Measurements from ENCODE around the gene MINAR2. TPM values are rescaled to one million over a fixed set of nuclear protein-coding genes. Genes with fewer than 3 reads are reported as not detected.

MINAR2 gene
- polyA plus RNA-seq, 1 of the 3 experiments (the other 2 are of a cell fraction): not detected

DNA sequence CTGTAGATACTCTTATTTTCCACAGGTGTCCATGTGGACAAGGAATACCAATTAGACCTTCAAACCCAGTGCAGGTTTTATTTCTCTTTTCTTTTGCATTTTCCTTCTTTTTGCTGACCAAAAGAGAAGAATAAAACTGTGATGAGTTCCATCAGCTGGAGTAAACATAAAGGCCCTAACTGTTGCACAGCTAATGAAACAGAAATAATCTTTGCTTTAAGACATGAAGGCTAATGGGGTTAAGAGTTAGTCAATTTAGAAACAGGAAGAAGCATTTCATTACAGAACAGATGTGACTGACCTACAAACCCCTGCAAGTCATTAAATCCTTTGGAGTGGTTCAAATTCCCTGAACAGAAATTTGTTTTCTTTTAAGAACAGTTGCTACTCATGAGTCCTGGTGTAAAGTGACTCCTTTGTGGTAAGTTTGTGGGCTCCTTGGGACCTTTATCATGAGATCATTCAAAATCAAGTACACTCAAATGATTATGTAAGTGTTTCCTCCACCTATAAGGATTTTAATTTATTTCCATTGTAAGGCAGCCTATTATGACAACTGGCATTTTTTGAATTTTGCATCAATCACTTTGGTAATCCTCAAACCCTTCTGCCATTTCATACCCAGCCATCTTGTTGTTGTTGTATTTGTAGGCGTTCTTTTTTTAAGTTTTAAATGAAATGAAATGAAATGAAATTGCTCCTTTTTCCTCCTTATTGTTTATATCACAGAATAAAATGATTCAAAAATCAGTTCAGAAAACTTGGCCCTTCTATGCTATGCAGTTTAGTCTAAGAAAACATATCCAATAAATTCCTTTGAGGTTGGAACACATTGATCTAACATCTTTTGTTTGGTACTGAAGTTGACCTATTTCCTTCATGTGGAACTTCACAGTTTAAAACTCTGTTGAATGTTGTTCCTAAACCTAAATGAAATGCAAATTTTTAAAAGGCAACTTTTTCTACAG lies 1.3 kb downstream of the MINAR2 start (continued):
- TF ChIP-seq, protein P1, sequence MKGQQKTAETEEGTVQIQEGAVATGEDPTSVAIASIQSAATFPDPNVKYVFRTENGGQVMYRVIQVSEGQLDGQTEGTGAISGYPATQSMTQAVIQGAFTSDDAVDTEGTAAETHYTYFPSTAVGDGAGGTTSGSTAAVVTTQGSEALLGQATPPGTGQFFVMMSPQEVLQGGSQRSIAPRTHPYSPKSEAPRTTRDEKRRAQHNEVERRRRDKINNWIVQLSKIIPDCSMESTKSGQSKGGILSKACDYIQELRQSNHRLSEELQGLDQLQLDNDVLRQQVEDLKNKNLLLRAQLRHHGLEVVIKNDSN (IDR thresholded peaks at IDR 0.05; ENCODE audit: borderline replicate concordance, low read depth): no peak
- TF ChIP-seq FOXM1 (IDR thresholded peaks at IDR 0.05; ENCODE audit: low read depth) (no peak), GATA2 (CRISPR knock-in tag; IDR thresholded peaks at IDR 0.05) (no peak), EP300 (IDR thresholded peaks at IDR 0.05; ENCODE audit: borderline replicate concordance in 1 of 2, low read depth in 1 of 2, low read length in 1 of 2) (no peak), MEF2A (IDR thresholded peaks at IDR 0.05; ENCODE audit: borderline replicate concordance, low read depth) (no peak)
- TF ChIP-seq, protein P2, sequence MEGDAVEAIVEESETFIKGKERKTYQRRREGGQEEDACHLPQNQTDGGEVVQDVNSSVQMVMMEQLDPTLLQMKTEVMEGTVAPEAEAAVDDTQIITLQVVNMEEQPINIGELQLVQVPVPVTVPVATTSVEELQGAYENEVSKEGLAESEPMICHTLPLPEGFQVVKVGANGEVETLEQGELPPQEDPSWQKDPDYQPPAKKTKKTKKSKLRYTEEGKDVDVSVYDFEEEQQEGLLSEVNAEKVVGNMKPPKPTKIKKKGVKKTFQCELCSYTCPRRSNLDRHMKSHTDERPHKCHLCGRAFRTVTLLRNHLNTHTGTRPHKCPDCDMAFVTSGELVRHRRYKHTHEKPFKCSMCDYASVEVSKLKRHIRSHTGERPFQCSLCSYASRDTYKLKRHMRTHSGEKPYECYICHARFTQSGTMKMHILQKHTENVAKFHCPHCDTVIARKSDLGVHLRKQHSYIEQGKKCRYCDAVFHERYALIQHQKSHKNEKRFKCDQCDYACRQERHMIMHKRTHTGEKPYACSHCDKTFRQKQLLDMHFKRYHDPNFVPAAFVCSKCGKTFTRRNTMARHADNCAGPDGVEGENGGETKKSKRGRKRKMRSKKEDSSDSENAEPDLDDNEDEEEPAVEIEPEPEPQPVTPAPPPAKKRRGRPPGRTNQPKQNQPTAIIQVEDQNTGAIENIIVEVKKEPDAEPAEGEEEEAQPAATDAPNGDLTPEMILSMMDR (IDR thresholded peaks at IDR 0.05): no peak
- TF ChIP-seq, protein P3, sequence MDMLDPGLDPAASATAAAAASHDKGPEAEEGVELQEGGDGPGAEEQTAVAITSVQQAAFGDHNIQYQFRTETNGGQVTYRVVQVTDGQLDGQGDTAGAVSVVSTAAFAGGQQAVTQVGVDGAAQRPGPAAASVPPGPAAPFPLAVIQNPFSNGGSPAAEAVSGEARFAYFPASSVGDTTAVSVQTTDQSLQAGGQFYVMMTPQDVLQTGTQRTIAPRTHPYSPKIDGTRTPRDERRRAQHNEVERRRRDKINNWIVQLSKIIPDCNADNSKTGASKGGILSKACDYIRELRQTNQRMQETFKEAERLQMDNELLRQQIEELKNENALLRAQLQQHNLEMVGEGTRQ (IDR thresholded peaks at IDR 0.05; ENCODE audit: borderline replicate concordance, low read depth, low read length): no peak

DNA sequence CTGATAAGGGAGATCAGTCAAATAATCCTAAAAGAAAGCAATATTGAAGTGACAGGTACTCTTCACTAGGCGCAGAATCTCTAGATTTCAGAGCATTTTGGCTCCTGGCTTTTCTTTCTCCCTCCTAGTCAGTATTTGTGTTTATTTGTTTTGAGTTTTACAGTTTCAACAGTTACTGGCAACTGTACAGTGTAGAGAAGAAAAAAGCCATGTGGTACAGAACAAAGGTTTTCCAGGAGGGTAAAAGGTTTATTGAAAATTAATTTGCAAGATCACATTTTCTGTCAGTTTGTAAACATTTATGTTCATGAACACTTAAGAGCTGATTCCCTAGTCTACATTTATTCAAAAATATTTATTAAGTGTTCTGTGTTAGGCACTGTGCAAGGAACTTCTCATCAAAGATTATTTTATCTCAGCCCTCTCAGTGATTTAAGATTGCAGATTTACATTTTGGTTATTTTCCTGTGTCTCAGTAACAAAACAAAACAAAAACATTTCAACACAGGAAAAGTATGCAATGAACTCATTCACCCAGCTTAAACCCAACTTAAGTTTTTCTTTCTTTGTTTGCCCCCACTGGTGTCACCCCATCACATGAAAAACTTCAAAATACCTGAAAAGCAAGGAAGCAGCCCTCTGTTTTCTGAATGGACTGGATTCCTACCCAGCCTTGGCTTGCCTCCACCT lies 12.9 kb downstream of the MINAR2 start:
- TF ChIP-seq MXI1 (IDR thresholded peaks at IDR 0.05; ENCODE audit: low read depth, low read length) (no peak), EZH2phosphoT487 (IDR thresholded peaks at IDR 0.05; ENCODE audit: borderline replicate concordance, low read depth) (no peak), NRF1 (IDR thresholded peaks at IDR 0.05; ENCODE audit: low read depth, low read length) (no peak), GABPA (IDR thresholded peaks at IDR 0.05; ENCODE audit: low read depth) (no peak), MEF2A (IDR thresholded peaks at IDR 0.05; ENCODE audit: borderline replicate concordance, low read depth) (no peak), TAF1 (IDR thresholded peaks at IDR 0.05; ENCODE audit: borderline replicate concordance, low read depth, low read length) (no peak)
- TF ChIP-seq, protein P1 (IDR thresholded peaks at IDR 0.05; ENCODE audit: borderline replicate concordance, low read depth): no peak
- TF ChIP-seq, protein P3 (IDR thresholded peaks at IDR 0.05; ENCODE audit: borderline replicate concordance, low read depth, low read length): no peak
- TF ChIP-seq, protein P4, sequence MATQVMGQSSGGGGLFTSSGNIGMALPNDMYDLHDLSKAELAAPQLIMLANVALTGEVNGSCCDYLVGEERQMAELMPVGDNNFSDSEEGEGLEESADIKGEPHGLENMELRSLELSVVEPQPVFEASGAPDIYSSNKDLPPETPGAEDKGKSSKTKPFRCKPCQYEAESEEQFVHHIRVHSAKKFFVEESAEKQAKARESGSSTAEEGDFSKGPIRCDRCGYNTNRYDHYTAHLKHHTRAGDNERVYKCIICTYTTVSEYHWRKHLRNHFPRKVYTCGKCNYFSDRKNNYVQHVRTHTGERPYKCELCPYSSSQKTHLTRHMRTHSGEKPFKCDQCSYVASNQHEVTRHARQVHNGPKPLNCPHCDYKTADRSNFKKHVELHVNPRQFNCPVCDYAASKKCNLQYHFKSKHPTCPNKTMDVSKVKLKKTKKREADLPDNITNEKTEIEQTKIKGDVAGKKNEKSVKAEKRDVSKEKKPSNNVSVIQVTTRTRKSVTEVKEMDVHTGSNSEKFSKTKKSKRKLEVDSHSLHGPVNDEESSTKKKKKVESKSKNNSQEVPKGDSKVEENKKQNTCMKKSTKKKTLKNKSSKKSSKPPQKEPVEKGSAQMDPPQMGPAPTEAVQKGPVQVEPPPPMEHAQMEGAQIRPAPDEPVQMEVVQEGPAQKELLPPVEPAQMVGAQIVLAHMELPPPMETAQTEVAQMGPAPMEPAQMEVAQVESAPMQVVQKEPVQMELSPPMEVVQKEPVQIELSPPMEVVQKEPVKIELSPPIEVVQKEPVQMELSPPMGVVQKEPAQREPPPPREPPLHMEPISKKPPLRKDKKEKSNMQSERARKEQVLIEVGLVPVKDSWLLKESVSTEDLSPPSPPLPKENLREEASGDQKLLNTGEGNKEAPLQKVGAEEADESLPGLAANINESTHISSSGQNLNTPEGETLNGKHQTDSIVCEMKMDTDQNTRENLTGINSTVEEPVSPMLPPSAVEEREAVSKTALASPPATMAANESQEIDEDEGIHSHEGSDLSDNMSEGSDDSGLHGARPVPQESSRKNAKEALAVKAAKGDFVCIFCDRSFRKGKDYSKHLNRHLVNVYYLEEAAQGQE (IDR thresholded peaks at IDR 0.05; ENCODE audit: low read depth, low read length): no peak
- TF ChIP-seq, protein P5, sequence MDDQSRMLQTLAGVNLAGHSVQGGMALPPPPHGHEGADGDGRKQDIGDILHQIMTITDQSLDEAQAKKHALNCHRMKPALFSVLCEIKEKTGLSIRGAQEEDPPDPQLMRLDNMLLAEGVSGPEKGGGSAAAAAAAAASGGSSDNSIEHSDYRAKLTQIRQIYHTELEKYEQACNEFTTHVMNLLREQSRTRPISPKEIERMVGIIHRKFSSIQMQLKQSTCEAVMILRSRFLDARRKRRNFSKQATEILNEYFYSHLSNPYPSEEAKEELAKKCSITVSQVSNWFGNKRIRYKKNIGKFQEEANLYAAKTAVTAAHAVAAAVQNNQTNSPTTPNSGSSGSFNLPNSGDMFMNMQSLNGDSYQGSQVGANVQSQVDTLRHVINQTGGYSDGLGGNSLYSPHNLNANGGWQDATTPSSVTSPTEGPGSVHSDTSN (IDR thresholded peaks at IDR 0.05): no peak
- no peaks in the 10 kb centered on the region for H4K20me1 ChIP-seq (ENCODE audit: insufficient read depth)
- H3K27me3 ChIP-seq (ENCODE audit: insufficient read depth): no peaks in the 10 kb centered on the region; the same call in 1 of the 2 replicates
- ChIA-PET CTCF (interaction anchor here (1.7 to 2.6 kb wide), 3 partner anchors 7 to 12 kb away, joined by 4 to 15 read pairs (median 13); no protein-coding TSS in a partner anchor), POLR2A (no interaction called here)
- 3% methylated on average over 1 of the region's 1 CpG for WGBS (ENCODE audit: low lambda C conversion rate)
- no peak for DNase-seq
- no peak overlapping the region for H2AFZ ChIP-seq (ENCODE audit: low read depth)
- no peaks in the 10 kb centered on the region for H3K9me3 ChIP-seq
- H3K4me3 ChIP-seq (ENCODE audit: low read depth in 2 of 2, low read length in 1 of 2): no peak overlapping the region
- H3K9ac ChIP-seq: no peak overlapping the region
- no peaks in the 10 kb centered on the region for H3K36me3 ChIP-seq (replicated peaks in 1 of 2; ENCODE audit: control insufficient read depth in 1 of 2, insufficient read depth in 2 of 2, low read length in 1 of 2)
- no peaks in the 10 kb centered on the region for H3K79me2 ChIP-seq (ENCODE audit: insufficient read depth)
- no peaks in the 10 kb centered on the region for H3K4me1 ChIP-seq (ENCODE audit: control insufficient read depth in 1 of 2, insufficient read depth in 2 of 2, low read depth in 1 of 2, low read length in 1 of 2)
- H3K9me2 ChIP-seq: no peaks in the 10 kb centered on the region
- no peaks in the 10 kb centered on the region for H3F3A ChIP-seq (replicated peaks; ENCODE audit: insufficient read depth)
- no peak overlapping the region for H3K27ac ChIP-seq (ENCODE audit: low read depth in 2 of 2, low read length in 1 of 2)
- H3K4me2 ChIP-seq: no peak overlapping the region
